ENCODE measurements around the gene DOP1B. TPM values are rescaled to one million over a fixed set of nuclear protein-coding genes. Genes with fewer than 3 reads are reported as not detected.
A peak's percentile ranks its signal among the peaks of the same experiment; 100 is the strongest.

Gene DOP1B
- total and polyA plus RNA-seq, 2 of the 4 experiments (the other 2 are of a cell fraction): 8.8 to 13.0 TPM

DNA sequence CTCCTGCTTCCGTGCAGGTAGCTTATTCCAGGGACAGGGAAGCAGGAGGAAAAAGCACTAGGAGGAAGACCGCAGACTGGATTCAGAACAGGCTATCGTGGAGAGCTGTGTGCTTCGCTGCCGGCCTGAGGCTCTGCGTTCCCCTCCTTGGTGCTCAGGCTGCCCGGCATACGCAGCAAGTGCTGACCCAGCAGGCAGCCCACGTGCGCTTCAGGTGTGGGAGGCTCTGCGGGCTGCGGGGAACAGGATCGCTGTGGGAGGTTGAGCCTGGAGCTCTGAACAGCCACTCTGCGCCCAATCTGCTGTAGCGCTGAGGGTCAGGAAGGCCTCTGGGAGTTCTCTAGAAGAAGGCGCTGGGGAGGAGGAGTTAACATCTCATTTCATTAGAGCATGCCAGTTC, 27.9 kb downstream of the DOP1B start:
- no peaks in the 10 kb centered on the region for H3K27me3 ChIP-seq (ENCODE audit: control insufficient read depth, insufficient read depth, low read length)
- no peak overlapping the region for H2BK5ac ChIP-seq (ENCODE audit: low read depth, low read length, poor library complexity, severe bottlenecking)
- no peak overlapping the region for H3K14ac ChIP-seq (replicated peaks; ENCODE audit: low read depth, low read length)
- no peak overlapping the region for H3K4me3 ChIP-seq (ENCODE audit: insufficient read depth, low read depth, low read length)
- H3K27ac ChIP-seq (ENCODE audit: insufficient read depth, low read length): no peak overlapping the region
- no peaks in the 10 kb centered on the region for H3K9me3 ChIP-seq (ENCODE audit: control insufficient read depth, insufficient read depth, low read length)
- DNase-seq (no peak), ATAC-seq (ENCODE audit: low read depth) (no peak)
- no CpG with 5 or more reads among the region's 16 CpGs for WGBS, 2 experiments (ENCODE audit: extremely low coverage in 2 of 2, insufficient read length in 1 of 2)
- H3K23ac ChIP-seq (ENCODE audit: low read depth, low read length): no peak overlapping the region
- H3K18ac ChIP-seq (ENCODE audit: low read depth, low read length): no peak overlapping the region
- H4K20me1 ChIP-seq (ENCODE audit: insufficient read depth, low read length): no peaks in the 10 kb centered on the region
- no peak overlapping the region for H2BK20ac ChIP-seq (ENCODE audit: low read depth, low read length)
- ChIA-PET POLR2A (ENCODE audit: unreplicated experiment) (interaction anchor here (0.6 kb wide), 1 partner anchor 41 kb away, joined by 15 read pairs; no protein-coding TSS in a partner anchor), CTCF (interaction anchor here (1.0 kb wide), 1 partner anchor 79 kb away, joined by 4 read pairs; no protein-coding TSS in a partner anchor)
- no peak overlapping the region for H3K4me2 ChIP-seq (ENCODE audit: low read depth, low read length)
- peaks cover 9 to 30% of the 10 kb centered on the region in 2 experiments for H3K79me1 ChIP-seq (ENCODE audit: low read depth in 1 of 2, low read length in 2 of 2)
- no peak overlapping the region for H2AK5ac ChIP-seq (ENCODE audit: low read depth, low read length)
- dilution Hi-C loops (cut with HindIII; ENCODE audit: low sequenced_read_pairs, unreplicated experiment) (no loop called here), intact Hi-C loops (cut with micrococcal nuclease) (no loop called here), in situ Hi-C loops (cut with MboI; ENCODE audit: low sequenced_read_pairs) (no loop called here)
- H2AK9ac ChIP-seq (replicated peaks; ENCODE audit: low read depth, low read length, poor library complexity): peak overlapping the region; percentile 68
- no peak overlapping the region for H4K8ac ChIP-seq (ENCODE audit: low read depth in 2 of 2, low read length in 2 of 2)
- H2BK120ac ChIP-seq (ENCODE audit: low read depth, low read length): no peak overlapping the region
- no TSS peak for BruUV-seq (replicated peaks)
- H3K4me1 ChIP-seq (ENCODE audit: control insufficient read depth, insufficient read depth, low read length): peaks cover 6% of the 10 kb centered on the region
- no peak overlapping the region for H3K56ac ChIP-seq (ENCODE audit: extremely low read depth, insufficient read depth, low read length)
- no peak overlapping the region for H2BK15ac ChIP-seq (ENCODE audit: low read depth, low read length)
- no peak overlapping the region for H2AFZ ChIP-seq (replicated peaks; ENCODE audit: low read length, poor library complexity)
- peaks cover 17% of the 10 kb centered on the region; the same call in 1 of the 2 replicates for H3K9me1 ChIP-seq (ENCODE audit: insufficient read depth, low read length)
- H3K4ac ChIP-seq (ENCODE audit: low read depth, low read length): no peak overlapping the region
- no peak overlapping the region for H3K9ac ChIP-seq (ENCODE audit: low read depth, low read length)
- H3K36me3 ChIP-seq (ENCODE audit: control insufficient read depth, insufficient read depth, low read length): no peaks in the 10 kb centered on the region; the same call in 1 of the 2 replicates
- no peak for TF ChIP-seq NFE2L2 (IDR thresholded peaks at IDR 0.05; ENCODE audit: low read depth, low read length)
- TF ChIP-seq, protein P1, sequence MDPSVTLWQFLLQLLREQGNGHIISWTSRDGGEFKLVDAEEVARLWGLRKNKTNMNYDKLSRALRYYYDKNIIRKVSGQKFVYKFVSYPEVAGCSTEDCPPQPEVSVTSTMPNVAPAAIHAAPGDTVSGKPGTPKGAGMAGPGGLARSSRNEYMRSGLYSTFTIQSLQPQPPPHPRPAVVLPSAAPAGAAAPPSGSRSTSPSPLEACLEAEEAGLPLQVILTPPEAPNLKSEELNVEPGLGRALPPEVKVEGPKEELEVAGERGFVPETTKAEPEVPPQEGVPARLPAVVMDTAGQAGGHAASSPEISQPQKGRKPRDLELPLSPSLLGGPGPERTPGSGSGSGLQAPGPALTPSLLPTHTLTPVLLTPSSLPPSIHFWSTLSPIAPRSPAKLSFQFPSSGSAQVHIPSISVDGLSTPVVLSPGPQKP (IDR thresholded peaks at IDR 0.05; ENCODE audit: borderline replicate concordance, low read depth, low read length): no peak
- TF ChIP-seq SMC3 (IDR thresholded peaks at IDR 0.05; ENCODE audit: low read depth, low read length): no peak
- TF ChIP-seq RAD21 (IDR thresholded peaks at IDR 0.05; ENCODE audit: low read length): no peak
- TF ChIP-seq RCOR1 (IDR thresholded peaks at IDR 0.05; ENCODE audit: insufficient replicate concordance, low read length): no peak
- TF ChIP-seq MAFK (IDR thresholded peaks at IDR 0.05; ENCODE audit: low read depth, low read length): no peak
- TF ChIP-seq RFX5 (IDR thresholded peaks at IDR 0.05; ENCODE audit: low read depth, low read length): no peak
- TF ChIP-seq MAZ (IDR thresholded peaks at IDR 0.05; ENCODE audit: borderline replicate concordance, low read depth, low read length): no peak
- no peak for TF ChIP-seq MXI1 (IDR thresholded peaks at IDR 0.05; ENCODE audit: borderline replicate concordance, low read depth, low read length)
- TF ChIP-seq BHLHE40 (IDR thresholded peaks at IDR 0.05; ENCODE audit: low read depth, low read length): no peak
- no peak for TF ChIP-seq CHD1 (IDR thresholded peaks at IDR 0.05; ENCODE audit: low read depth, low read length)
- H4K5ac ChIP-seq (ENCODE audit: low read depth, low read length): no peak overlapping the region
- H4K91ac ChIP-seq (ENCODE audit: insufficient read depth, low read depth, low read length): no peak overlapping the region

Measured in IMR-90 (cell line).